CD14-positive monocyte (primary cell): ENCODE measurements around the gene SRCAP. TPM values are rescaled to one million over a fixed set of nuclear protein-coding genes. Genes with fewer than 3 reads are reported as not detected.
A peak's percentile ranks its signal among the peaks of the same experiment; 100 is the strongest.

Source experiments
- DNase-seq, 3 donors: peaks; one replicate each; pipeline ENCODE4 v3.0.0-alpha.2; 2011 to 2022
- H2AFZ ChIP-seq: 2 replicates; pipeline ENCODE4 v1.6.0; 2012; ENCODE audit warnings: mild to moderate bottlenecking, low read depth, low read length, inconsistent platforms; ENCODE audit not compliant: insufficient read depth, poor library complexity, severe bottlenecking
- H3K27ac ChIP-seq, 2 donors: 1 replicate in 1 of 2; 2 replicates in 1 of 2; pipeline ENCODE4 v1.5.1; 2012 to 2013; ENCODE audit warnings: low read length in 2 of 2, control low read depth in 1 of 2, inconsistent platforms in 1 of 2, low read depth in 1 of 2, mild to moderate bottlenecking in 1 of 2
- H3K27me3 ChIP-seq, 2 donors: one replicate each; pipeline versions ENCODE4 v1.6.0 to v1.6.1; 2011 to 2013; ENCODE audit warnings: low read length in 2 of 2; ENCODE audit not compliant: control insufficient read depth in 2 of 2, insufficient read depth in 2 of 2
- H3K36me3 ChIP-seq, 2 donors: replicated peaks in 1 of 2; 1 replicate in 1 of 2; 2 replicates in 1 of 2; pipeline versions ENCODE4 v1.5.1 to v1.6.1; 2012 to 2013; ENCODE audit warnings: low read length in 2 of 2, control low read depth in 1 of 2, inconsistent platforms in 1 of 2, mild to moderate bottlenecking in 1 of 2; ENCODE audit not compliant: insufficient read depth in 2 of 2, control insufficient read depth in 1 of 2
- H3K4me1 ChIP-seq, 2 donors: 1 replicate in 1 of 2; 2 replicates in 1 of 2; pipeline versions ENCODE4 v1.5.1 to v1.6.1; 2012 to 2013; ENCODE audit warnings: low read length in 2 of 2, control low read depth in 1 of 2, inconsistent platforms in 1 of 2, mild to moderate bottlenecking in 1 of 2, moderate library complexity in 1 of 2; ENCODE audit not compliant: insufficient read depth in 2 of 2, control insufficient read depth in 1 of 2
- H3K4me2 ChIP-seq: replicated peaks from 2 replicates; pipeline ENCODE3; 2012; ENCODE audit warnings: low read length, moderate library complexity, mild to moderate bottlenecking; ENCODE audit not compliant: poor library complexity, severe bottlenecking; ENCODE audit errors: extremely low read depth
- H3K4me3 ChIP-seq, 3 experiments: fragments of 200-600 bp in 1 of 3; sonication (generic) in 1 of 3; replicated peaks in 1 of 3; 1 replicate in 2 of 3; 2 replicates in 1 of 3; pipeline ENCODE4 v1.5.1; 2011 to 2013; ENCODE audit warnings: low read length in 3 of 3, mild to moderate bottlenecking in 3 of 3, control low read depth in 2 of 3, low read depth in 2 of 3, inconsistent platforms in 1 of 3, moderate library complexity in 1 of 3
- H3K79me2 ChIP-seq: 2 replicates; pipeline ENCODE4 v1.6.0; 2012; ENCODE audit warnings: mild to moderate bottlenecking, control low read depth, inconsistent platforms, low read length, moderate library complexity; ENCODE audit not compliant: insufficient read depth
- H3K9ac ChIP-seq: 2 replicates; pipeline ENCODE4 v1.6.0; 2017; ENCODE audit warnings: low read length, mild to moderate bottlenecking; ENCODE audit not compliant: insufficient read depth, poor library complexity, severe bottlenecking
- H3K9me3 ChIP-seq, 2 donors: replicated peaks in 1 of 2; 1 replicate in 1 of 2; 2 replicates in 1 of 2; pipeline versions ENCODE4 v1.5.1 to v1.6.1; 2012 to 2013; ENCODE audit warnings: low read length in 2 of 2, control low read depth in 1 of 2; ENCODE audit not compliant: control insufficient read depth in 1 of 2, insufficient read depth in 1 of 2
- H4K20me1 ChIP-seq: 2 replicates; pipeline ENCODE4 v1.6.0; 2012; ENCODE audit warnings: mild to moderate bottlenecking, low read length, control low read depth, moderate library complexity; ENCODE audit not compliant: insufficient read depth
- H3K27ac Mint-ChIP-seq, 7 donors: one replicate each; pipeline ENCODE4 v1.8.0; 2020; ENCODE audit warnings: mild to moderate bottlenecking in 7 of 7, mixed read lengths in 7 of 7, moderate library complexity in 6 of 7, inconsistent platforms in 2 of 7
- H3K27me3 Mint-ChIP-seq, 3 donors: one replicate each; pipeline ENCODE4 v1.8.0; 2021 to 2022; ENCODE audit warnings: low read depth in 3 of 3, mild to moderate bottlenecking in 3 of 3, mixed read lengths in 3 of 3, moderate library complexity in 3 of 3, inconsistent platforms in 1 of 3
- H3K36me3 Mint-ChIP-seq, 2 donors: one replicate each; pipeline ENCODE4 v1.8.0; 2020; ENCODE audit warnings: mixed read lengths in 2 of 2, inconsistent platforms in 1 of 2, mild to moderate bottlenecking in 1 of 2
- H3K4me1 Mint-ChIP-seq: one replicate; pipeline ENCODE4 v1.8.0; 2020; ENCODE audit warnings: mild to moderate bottlenecking, mixed read lengths
- H3K4me3 Mint-ChIP-seq, 2 donors: one replicate each; pipeline ENCODE4 v1.8.0; 2020; ENCODE audit warnings: mild to moderate bottlenecking in 2 of 2, mixed read lengths in 2 of 2, moderate library complexity in 1 of 2
- H3K9me3 Mint-ChIP-seq, 7 donors: one replicate each; pipeline ENCODE4 v1.8.0; 2020 to 2022; ENCODE audit warnings: mixed read lengths in 7 of 7, mild to moderate bottlenecking in 6 of 7, moderate library complexity in 6 of 7, inconsistent platforms in 2 of 7
- CTCF ChIP-seq: fragments of 200-600 bp; IDR thresholded peaks from one replicate; pipeline ENCODE4 v1.8.0; 2022; ENCODE audit warnings: antibody characterized with exemption, mild to moderate bottlenecking
- WGBS: methylation state at CpG from one replicate; pipeline ENCODE4 v1.1.5; 2013; ENCODE audit warnings: missing lambda C conversion rate; ENCODE audit not compliant: insufficient coverage; 5-methylcytosine and 5-hydroxymethylcytosine counted together
- intact Hi-C, 2 donors: fragments of 100-400 bp; cut with micrococcal nuclease; formaldehyde crosslinking; loops; one replicate each; pipeline versions ENCODE4 v1.15.0 to v1.15.1; 2023
- polyA plus RNA-seq, 3 donors: library from polyadenylated mRNA; depleted of rRNA in 1 of 3; unstranded in 2 of 3; stranded (reverse) in 1 of 3; fragments of 300-500 nt in 2 of 3; fragments of >200 nt in 1 of 3; fragmentation: Illumina TruSeq in 2 of 3; gene quantifications; 1 replicate in 2 of 3; 2 replicates in 1 of 3; pipeline ENCODE4 v1.2.3, GENCODE V29; 2012 to 2021

The SRCAP gene
- polyA plus RNA-seq, 3 donors, result 3.0 to 16.0 (median 6.3) TPM

GRCh38 chr16:30663820-30664219, 35.2 kb upstream of the SRCAP start:
- H4K20me1 ChIP-seq, result peaks cover 91% of the 10 kb centered on the region
- peaks cover 26% of the 10 kb centered on the region for H3K4me1 Mint-ChIP-seq
- peaks cover 21 to 25% of the 10 kb centered on the region in 2 donors for H3K4me1 ChIP-seq
- no peak overlapping the region for H3K4me3 Mint-ChIP-seq
- intact Hi-C loops, result no loop called here
- no peak overlapping the region for H3K4me2 ChIP-seq
- peaks cover 0 to 1% (median 0%) of the 10 kb centered on the region in 3 donors for H3K27me3 Mint-ChIP-seq
- no peak overlapping the region for H3K9ac ChIP-seq
- no peaks in the 10 kb centered on the region for H3K9me3 ChIP-seq
- H3K79me2 ChIP-seq, result peaks cover 58% of the 10 kb centered on the region
- WGBS, result 100% methylated on average over 7 of the region's 9 CpGs
- peak overlapping the region in 3 of 7 donors; percentile 16 to 82 (median 58) for H3K27ac Mint-ChIP-seq
- H3K36me3 ChIP-seq, result peaks cover 76 to 79% of the 10 kb centered on the region in 2 donors
- H3K9me3 Mint-ChIP-seq, result no peaks in the 10 kb centered on the region
- peak overlapping the region in 1 of 2 donors; percentile 41 for H3K27ac ChIP-seq
- no peaks in the 10 kb centered on the region for H3K27me3 ChIP-seq
- no peak for TF ChIP-seq CTCF
- no peak for DNase-seq
- no peak overlapping the region for H2AFZ ChIP-seq
- H3K4me3 ChIP-seq, result no peak overlapping the region
- peaks cover 69 to 81% of the 10 kb centered on the region in 2 donors for H3K36me3 Mint-ChIP-seq

DNA sequence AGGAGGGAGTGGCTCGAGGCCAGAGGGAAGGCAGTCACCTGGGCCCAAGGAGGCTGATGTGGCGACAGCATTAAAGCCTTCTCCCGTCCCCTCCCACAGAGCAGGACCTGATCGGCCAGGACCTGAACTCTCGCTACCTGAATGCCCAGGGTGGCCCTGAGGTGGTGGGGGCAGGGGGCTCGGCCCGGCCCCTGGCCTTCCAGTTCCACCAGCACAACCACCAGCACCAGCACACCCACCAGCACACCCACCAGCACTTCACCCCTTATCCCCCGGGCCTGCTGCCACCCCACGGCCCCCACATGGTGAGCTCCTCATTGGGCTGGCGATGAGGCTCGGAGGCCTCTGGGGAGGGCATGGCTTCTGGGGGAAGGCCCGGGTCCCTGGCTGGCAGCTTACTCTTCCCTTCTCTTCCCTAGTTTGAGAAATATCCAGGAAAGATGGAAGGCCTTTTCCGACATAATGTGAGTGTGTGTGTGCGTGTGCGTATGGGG, 34.3 kb upstream of the SRCAP start:
- no peaks in the 10 kb centered on the region for H3K9me3 Mint-ChIP-seq
- peaks cover 0 to 1% (median 0%) of the 10 kb centered on the region in 3 donors for H3K27me3 Mint-ChIP-seq
- H3K36me3 Mint-ChIP-seq, result peaks cover 72 to 88% of the 10 kb centered on the region in 2 donors
- no peak overlapping the region for H3K4me2 ChIP-seq
- no peaks in the 10 kb centered on the region for H3K9me3 ChIP-seq
- peaks cover 56% of the 10 kb centered on the region for H3K79me2 ChIP-seq
- no peak for TF ChIP-seq CTCF
- peaks cover 95% of the 10 kb centered on the region for H4K20me1 ChIP-seq
- H3K36me3 ChIP-seq, result peaks cover 84 to 87% of the 10 kb centered on the region in 2 donors
- no peak for DNase-seq
- intact Hi-C loops, result no loop called here
- H2AFZ ChIP-seq, result no peak overlapping the region
- H3K4me1 ChIP-seq, result peaks cover 21 to 25% of the 10 kb centered on the region in 2 donors
- H3K9ac ChIP-seq, result no peak overlapping the region
- no peak overlapping the region for H3K4me3 ChIP-seq
- H3K27ac ChIP-seq, result no peak overlapping the region
- peaks cover 26% of the 10 kb centered on the region for H3K4me1 Mint-ChIP-seq
- H3K4me3 Mint-ChIP-seq, result no peak overlapping the region
- peak overlapping the region in 1 of 7 donors; percentile 72 for H3K27ac Mint-ChIP-seq
- H3K27me3 ChIP-seq, result no peaks in the 10 kb centered on the region
- whole genome bisulfite sequencing, result 100% methylated on average over 4 of the region's 15 CpGs
